ENCODE results near the gene STARD9.

- TF ChIP-seq CTCF (IDR thresholded peaks at IDR 0.05; ENCODE audit: low read depth, low read length) (no peak), MAX (IDR thresholded peaks at IDR 0.05; ENCODE audit: low read depth, low read length) (peak; percentile 40; the same call in 1 of the 2 replicates), POLR2A (IDR thresholded peaks at IDR 0.05; ENCODE audit: extremely low read depth, insufficient read length) (no peak)
These were observed 32.7 kb downstream of the STARD9 start for GRCh38 chr15:42608110-42608531.
